ENCODE data around the gene GPT2. TPM values are rescaled to one million over a fixed set of nuclear protein-coding genes. Genes with fewer than 3 reads are reported as not detected.

The GPT2 gene
- total RNA-seq, 1 donor from 2014 or later, result 7.9 TPM

DNA sequence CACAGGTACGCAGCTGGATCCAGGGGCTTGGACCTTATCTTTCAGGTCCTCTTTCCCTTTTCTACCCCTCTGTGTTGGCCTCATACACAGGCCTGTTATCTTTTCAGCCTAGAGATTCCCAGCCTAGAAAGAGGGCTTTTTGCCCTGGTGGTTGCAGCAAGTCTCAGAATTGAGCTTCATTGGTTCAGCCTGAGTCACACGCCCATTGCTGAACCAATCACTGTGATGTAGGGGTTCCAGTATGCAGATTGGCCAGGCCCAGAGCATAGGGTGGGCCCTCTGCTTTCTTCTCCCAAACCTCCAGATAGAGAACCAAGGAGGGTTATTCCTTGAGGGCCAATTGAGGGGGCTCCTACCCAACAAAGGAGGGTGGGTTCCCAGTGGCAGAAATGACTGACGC lies 32.8 kb downstream of the GPT2 start:
- intact Hi-C loops (cut with DNase I), result no loop called here
- no peak for DNase-seq (ENCODE audit: low spot score in 2 of 2)
- no peaks in the 10 kb centered on the region for H3K9me3 ChIP-seq
- no peaks in the 10 kb centered on the region for H3K27me3 ChIP-seq
- H3K36me3 ChIP-seq, result peaks cover 0 to 4% of the 10 kb centered on the region in 2 donors
- TF ChIP-seq, protein P1, sequence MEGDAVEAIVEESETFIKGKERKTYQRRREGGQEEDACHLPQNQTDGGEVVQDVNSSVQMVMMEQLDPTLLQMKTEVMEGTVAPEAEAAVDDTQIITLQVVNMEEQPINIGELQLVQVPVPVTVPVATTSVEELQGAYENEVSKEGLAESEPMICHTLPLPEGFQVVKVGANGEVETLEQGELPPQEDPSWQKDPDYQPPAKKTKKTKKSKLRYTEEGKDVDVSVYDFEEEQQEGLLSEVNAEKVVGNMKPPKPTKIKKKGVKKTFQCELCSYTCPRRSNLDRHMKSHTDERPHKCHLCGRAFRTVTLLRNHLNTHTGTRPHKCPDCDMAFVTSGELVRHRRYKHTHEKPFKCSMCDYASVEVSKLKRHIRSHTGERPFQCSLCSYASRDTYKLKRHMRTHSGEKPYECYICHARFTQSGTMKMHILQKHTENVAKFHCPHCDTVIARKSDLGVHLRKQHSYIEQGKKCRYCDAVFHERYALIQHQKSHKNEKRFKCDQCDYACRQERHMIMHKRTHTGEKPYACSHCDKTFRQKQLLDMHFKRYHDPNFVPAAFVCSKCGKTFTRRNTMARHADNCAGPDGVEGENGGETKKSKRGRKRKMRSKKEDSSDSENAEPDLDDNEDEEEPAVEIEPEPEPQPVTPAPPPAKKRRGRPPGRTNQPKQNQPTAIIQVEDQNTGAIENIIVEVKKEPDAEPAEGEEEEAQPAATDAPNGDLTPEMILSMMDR (IDR thresholded peaks at IDR 0.05), result no peak
- H3K4me1 ChIP-seq, result no peaks in the 10 kb centered on the region
- H3K27ac ChIP-seq, result no peak overlapping the region
- no peak overlapping the region for H3K4me3 ChIP-seq

DNA sequence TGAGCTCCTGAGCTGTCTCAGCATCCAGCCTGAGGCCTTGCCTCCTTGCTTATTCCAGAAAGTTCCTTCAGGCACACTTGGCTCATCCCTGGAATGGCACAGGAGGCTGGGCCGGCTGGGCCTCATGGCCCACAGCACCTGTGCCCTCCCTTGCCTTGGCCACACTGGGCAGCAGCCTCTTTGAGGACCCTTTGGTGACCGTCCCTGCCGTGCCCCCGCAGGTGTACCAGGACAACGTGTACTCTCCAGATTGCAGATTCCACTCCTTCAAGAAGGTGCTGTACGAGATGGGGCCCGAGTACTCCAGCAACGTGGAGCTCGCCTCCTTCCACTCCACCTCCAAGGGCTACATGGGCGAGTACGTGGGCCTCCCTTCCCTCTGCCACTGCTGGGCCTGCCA lies 34.2 kb downstream of the GPT2 start:
- Histone ChIP-seq H3K36me3 (peaks cover 5 to 18% of the 10 kb centered on the region in 2 donors), H3K27me3 (no peaks in the 10 kb centered on the region), H3K27ac (no peak overlapping the region), H3K4me1 (no peaks in the 10 kb centered on the region), H3K9me3 (no peaks in the 10 kb centered on the region), H3K4me3 (no peak overlapping the region)
- DNase-seq (ENCODE audit: low spot score in 2 of 2), result no peak
- intact Hi-C loops (cut with DNase I), result no loop called here
- TF ChIP-seq, protein P1 (IDR thresholded peaks at IDR 0.05), result no peak

DNA sequence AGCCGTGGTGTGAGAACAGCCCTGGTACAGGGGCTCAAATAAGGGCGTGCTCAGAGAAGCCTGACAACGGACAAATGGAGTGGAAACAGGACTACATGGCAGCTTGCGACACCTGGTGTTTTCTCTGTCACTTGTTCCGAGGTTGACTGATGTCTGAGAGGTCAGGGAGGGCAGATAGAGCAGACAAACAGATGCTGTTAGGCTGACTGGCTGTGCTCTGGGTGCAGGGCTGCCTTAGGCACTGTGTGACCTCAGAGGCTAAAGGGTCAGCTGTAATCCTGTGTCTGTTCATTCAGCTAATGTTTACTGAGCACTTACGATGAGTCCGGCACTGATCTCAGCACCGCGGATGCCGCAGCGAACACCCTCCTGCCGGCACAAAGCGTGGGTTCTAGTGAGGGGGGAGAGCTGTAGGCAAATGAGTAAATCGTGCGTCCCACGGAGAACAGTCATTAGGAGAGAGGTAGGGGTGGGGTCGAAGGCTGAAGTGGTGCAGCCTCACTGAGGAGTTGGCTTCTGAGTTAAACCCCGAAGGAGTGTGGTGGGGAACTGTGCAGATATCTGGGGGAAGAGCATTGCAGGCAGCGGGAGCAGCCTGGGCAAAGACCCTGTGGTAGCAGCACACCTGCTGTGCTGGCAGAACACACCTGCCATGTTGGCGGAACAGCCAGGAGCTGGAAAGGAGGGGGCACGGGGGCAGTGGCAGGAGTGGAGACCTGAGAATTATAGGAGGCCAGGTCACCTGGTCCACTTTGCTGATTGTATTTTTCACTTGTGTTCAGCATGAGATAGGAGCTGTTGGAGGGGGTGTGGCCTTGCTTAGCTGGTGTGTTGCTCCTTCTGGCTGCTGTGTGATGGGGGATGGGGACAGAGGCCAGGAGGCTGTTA lies 35.0 kb downstream of the GPT2 start:
- Histone ChIP-seq H3K4me1 (no peaks in the 10 kb centered on the region), H3K27me3 (no peaks in the 10 kb centered on the region), H3K9me3 (no peaks in the 10 kb centered on the region), H3K27ac (no peak overlapping the region), H3K36me3 (peaks cover 9 to 25% of the 10 kb centered on the region in 2 donors), H3K4me3 (no peak overlapping the region)
- TF ChIP-seq, protein P1 (IDR thresholded peaks at IDR 0.05), result no peak
- DNase-seq (ENCODE audit: low spot score in 2 of 2), result no peak
- intact Hi-C loops (cut with DNase I), result no loop called here

DNA sequence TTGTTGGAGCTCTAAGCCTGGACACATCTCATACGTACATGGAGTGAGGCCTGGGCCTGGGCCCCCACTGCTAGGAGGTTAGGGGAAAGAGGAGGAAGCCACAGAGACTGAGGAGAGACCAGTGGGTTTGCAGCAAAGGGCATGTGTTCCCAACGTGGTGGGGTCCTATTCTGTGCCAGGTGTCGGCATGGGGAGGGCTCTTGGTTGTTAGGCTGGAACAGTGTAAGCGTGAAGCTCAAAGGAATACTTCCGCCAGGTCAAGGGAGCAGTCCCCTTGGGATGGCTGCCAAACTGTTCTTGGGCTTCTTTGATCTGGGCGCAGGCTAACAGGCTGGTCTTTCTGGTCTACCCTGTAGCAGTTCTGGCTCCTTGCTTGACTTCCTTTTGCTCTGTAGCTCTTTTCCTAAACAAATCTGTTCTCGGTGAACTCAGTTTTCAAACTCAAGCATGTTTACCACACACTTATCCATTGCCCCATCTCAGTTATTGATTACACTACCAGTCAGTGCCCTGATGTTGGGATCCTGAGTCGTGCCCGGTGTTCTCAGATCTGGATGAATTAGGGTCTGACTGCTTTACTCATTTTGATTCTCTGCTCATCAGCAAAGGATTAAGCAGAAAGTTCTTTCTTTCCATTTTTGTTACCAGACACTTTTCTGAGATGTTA lies 36.4 kb downstream of the GPT2 start:
- DNase-seq (ENCODE audit: low spot score in 2 of 2), result no peak
- H3K9me3 ChIP-seq, result no peaks in the 10 kb centered on the region
- peaks cover 9 to 32% of the 10 kb centered on the region in 2 donors for H3K36me3 ChIP-seq
- no peaks in the 10 kb centered on the region for H3K27me3 ChIP-seq
- TF ChIP-seq, protein P1 (IDR thresholded peaks at IDR 0.05), result no peak
- H3K27ac ChIP-seq, result no peak overlapping the region
- intact Hi-C loops (cut with DNase I), result no loop called here
- no peak overlapping the region for H3K4me3 ChIP-seq
- no peaks in the 10 kb centered on the region for H3K4me1 ChIP-seq

DNA sequence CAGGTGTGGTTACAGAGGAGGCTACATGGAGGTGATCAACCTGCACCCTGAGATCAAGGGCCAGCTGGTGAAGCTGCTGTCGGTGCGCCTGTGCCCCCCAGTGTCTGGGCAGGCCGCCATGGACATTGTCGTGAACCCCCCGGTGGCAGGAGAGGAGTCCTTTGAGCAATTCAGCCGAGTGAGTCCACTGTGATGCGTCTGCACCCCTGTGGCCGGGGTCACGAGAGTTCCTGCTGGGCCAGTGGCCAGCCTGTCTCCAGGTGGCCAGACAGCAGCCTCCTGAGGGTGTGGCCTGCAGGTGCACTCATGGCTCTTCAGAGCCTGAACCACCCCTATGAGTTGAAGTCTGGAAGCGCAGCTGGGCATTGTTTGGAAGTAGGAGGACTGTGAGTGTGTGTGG lies 38.1 kb downstream of the GPT2 start:
- H3K27me3 ChIP-seq, result no peaks in the 10 kb centered on the region
- TF ChIP-seq, protein P1 (IDR thresholded peaks at IDR 0.05), result no peak
- peaks cover 9 to 32% of the 10 kb centered on the region in 2 donors for H3K36me3 ChIP-seq

More for the DNA sequence above, 38.1 kb downstream of the GPT2 start:
- intact Hi-C loops (cut with DNase I), result no loop called here
- DNase-seq (ENCODE audit: low spot score in 2 of 2), result no peak
- Histone ChIP-seq H3K9me3 (no peaks in the 10 kb centered on the region), H3K4me1 (no peaks in the 10 kb centered on the region), H3K27ac (no peak overlapping the region), H3K4me3 (no peak overlapping the region)
